Urothelium cell line (cell line): Measurements from ENCODE around the gene ICAM1.
A peak's percentile ranks its signal among the peaks of the same experiment; 100 is the strongest.

Source experiments
- DNase-seq: peaks from one replicate; pipeline ENCODE4 v3.0.0; 2011; ENCODE audit warnings: low spot score, mixed read lengths
- FAIRE-seq: peaks from 2 replicates; lab custom pipeline; 2011; peaks lifted over from hg19 to GRCh38; lab: Jason Lieb, UNC

Gene ICAM1

GRCh38 chr19:10320602-10321416 is 49.9 kb downstream of the ICAM1 start:
- DNase-seq = no peak
- FAIRE-seq = no peak

- no peak for FAIRE-seq
- no peak for DNase-seq
Observed at GRCh38 chr19:10321417-10321797, 50.5 kb downstream of the ICAM1 start.

- no peak for FAIRE-seq
- no peak for DNase-seq
Observed at GRCh38 chr19:10321874-10322835, 51.2 kb downstream of the ICAM1 start.

- DNase-seq = no peak
- no peak for FAIRE-seq
Observed at GRCh38 chr19:10325732-10326131, 54.8 kb downstream of the ICAM1 start.

GRCh38 chr19:10327793-10328192 is 56.9 kb downstream of the ICAM1 start:
- FAIRE-seq (no peak), DNase-seq (no peak)

GRCh38 chr19:10328558-10329429 is 57.9 kb downstream of the ICAM1 start:
- FAIRE-seq = no peak
- no peak for DNase-seq

GRCh38 chr19:10329555-10329954 is 58.6 kb downstream of the ICAM1 start:
- FAIRE-seq (no peak), DNase-seq (no peak)

GRCh38 chr19:10332158-10332964 is 61.4 kb downstream of the ICAM1 start:
- FAIRE-seq (no peak), DNase-seq (no peak)

- FAIRE-seq (peak; percentile 68), DNase-seq (peak; percentile 96)
Observed at GRCh38 chr19:10332965-10333757, 62.2 kb downstream of the ICAM1 start, which contains the start of gene RAVER1. Gene RAVER1 (minus strand): TSS chr19:10333529. CDS start chr19:10333507, 22 bp downstream.

- DNase-seq = no peak
- no peak for FAIRE-seq
Observed at GRCh38 chr19:10333758-10334587, 63.1 kb downstream of the ICAM1 start.

GRCh38 chr19:10334588-10335351 is 63.9 kb downstream of the ICAM1 start:
- FAIRE-seq (no peak), DNase-seq (peak; percentile 80)

GRCh38 chr19:10335352-10335985 is 64.5 kb downstream of the ICAM1 start:
- DNase-seq (no peak), FAIRE-seq (no peak)
